HG02759 (cell line): Measurements from ENCODE around the gene SYNJ1.
"Not testable (repeated sequence)": the region's sequence is repeated elsewhere in the genome, so short reads cannot be mapped to it uniquely, and the experiment has no call there.

ENCODE experiments used
- ATAC-seq: cut with Tn5 transposase; IDR thresholded peaks from one replicate; pipeline ENCODE4 v1.9.1; 2021; ENCODE audit warnings: mild to moderate bottlenecking, moderate library complexity; ENCODE audit not compliant: unreplicated experiment

SYNJ1 gene

GRCh38 chr21:32613436-32614043, 114.3 kb downstream of the SYNJ1 start:
- no peak for ATAC-seq

GRCh38 chr21:32612999-32613337, 114.8 kb downstream of the SYNJ1 start:
- ATAC-seq, result no peak

- peak; percentile 93 for ATAC-seq
Observed at GRCh38 chr21:32612075-32612998, 115.5 kb downstream of the SYNJ1 start, which contains the start of gene CFAP298. CFAP298 (minus strand) TSS chr21:32612377; CDS start chr21:32612243, 134 bp downstream.

- peak; percentile 14 for ATAC-seq
Observed at GRCh38 chr21:32611471-32611997, 116.3 kb downstream of the SYNJ1 start.

GRCh38 chr21:32610940-32611339, 116.9 kb downstream of the SYNJ1 start:
- not testable (repeated sequence) for ATAC-seq

GRCh38 chr21:32608851-32609250, 119.0 kb downstream of the SYNJ1 start:
- no peak for ATAC-seq

DNA sequence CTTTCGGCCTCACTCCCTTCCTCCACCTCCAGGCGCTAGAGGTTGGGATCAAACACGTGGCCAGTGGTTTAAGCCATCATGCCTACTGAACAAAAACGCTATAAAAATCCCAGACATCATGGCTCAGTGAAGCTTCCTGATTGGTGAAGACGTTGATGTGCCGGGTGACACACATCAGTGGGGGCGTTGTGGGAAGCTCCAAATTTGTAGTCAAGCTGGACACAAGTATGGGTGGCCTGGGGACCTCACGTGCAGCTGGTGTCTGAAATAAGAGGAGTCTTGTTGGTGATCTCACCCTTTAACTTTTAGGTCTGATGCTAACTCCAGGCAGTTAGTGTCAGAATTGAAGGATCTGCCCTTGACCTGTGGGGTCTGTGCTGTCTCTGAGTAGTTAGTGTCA, 122.3 kb downstream of the SYNJ1 start:
- ATAC-seq, result no peak

- ATAC-seq, result no peak
Observed at GRCh38 chr21:32604464-32604863, 123.3 kb downstream of the SYNJ1 start.

GRCh38 chr21:32603131-32603530, 124.7 kb downstream of the SYNJ1 start:
- ATAC-seq, result no peak

- ATAC-seq, result no peak
Observed at GRCh38 chr21:32602099-32602498, 125.7 kb downstream of the SYNJ1 start.

GRCh38 chr21:32599526-32599925, 128.3 kb downstream of the SYNJ1 start:
- ATAC-seq, result no peak

DNA sequence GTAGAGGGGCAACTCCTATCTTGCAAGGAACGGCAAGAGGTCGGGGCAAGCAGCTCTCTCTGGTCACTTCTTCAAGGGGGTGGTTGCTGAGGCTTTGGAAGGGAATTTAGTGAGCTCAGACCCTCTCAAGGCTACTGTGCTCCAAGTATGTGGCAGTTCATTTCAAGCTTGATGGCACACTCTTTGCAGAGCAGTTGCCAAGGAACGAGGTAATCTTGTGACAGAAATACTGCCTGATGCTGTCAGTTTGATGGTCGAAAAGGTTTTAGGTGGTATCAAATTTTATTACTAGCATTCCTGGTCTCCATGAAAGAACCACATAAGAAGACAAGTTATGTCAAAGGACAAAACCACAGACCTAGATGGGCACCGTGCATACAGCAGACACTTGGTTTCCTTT, 128.7 kb downstream of the SYNJ1 start:
- ATAC-seq, result no peak

DNA sequence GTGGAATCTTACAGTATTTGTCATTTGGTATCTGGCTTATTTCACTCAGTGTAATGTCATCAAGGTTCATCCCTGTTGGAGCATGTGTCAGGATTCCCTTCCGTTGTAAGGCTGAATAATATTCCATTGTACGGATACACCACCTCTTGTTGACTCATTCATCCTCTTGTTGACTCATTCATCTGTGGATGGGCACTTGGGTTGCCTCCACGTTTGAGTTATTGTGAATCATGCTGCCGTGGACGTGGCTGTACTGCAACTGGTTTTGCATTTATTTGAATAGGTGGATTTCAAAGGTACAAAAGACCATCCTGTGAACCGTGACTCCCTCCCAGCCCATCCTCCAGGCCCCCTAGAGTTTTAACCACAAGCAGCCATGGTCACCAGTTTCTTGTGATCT, 130.6 kb downstream of the SYNJ1 start:
- ATAC-seq, result no peak

DNA sequence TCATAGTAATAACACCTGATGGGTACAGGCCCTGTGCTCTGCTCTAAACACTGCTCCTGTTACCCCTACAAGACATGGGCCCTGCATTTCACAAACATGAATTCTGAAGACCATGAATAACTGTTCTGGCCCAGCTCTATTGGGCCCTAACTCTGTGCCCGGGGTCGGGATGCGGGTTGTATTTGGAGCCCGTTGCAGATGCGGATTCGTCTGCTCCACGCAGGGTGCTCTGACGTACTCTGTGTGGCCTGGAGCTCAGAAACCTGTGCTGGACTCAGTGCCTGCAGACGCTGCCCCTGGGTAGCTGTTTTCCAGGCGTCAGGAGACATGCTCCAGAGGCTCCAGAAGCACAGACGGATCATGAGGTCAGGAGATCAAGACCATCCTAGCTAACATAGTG, 132.4 kb downstream of the SYNJ1 start:
- no peak for ATAC-seq

DNA sequence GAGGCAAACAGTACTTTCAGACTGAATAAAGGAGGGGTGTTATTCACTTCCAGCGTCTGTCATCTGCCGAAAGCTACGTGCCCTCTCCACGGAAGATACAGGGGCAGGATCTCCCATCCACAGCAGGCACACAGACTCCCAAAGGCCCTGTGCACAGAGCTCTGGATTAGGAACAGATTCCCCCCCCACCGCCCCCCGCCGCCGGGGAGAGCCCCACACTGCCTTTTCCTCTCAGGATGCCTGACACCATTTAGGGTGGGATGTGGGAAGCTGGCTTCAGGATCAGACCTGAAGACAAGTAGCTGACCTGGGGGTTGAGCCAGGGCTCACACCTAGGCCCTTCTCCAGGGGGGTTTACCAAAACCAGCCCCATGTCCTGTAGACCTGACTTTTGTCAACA, 134.1 kb downstream of the SYNJ1 start:
- ATAC-seq, result no peak

GRCh38 chr21:32592929-32593502, 134.8 kb downstream of the SYNJ1 start:
- ATAC-seq, result no peak

DNA sequence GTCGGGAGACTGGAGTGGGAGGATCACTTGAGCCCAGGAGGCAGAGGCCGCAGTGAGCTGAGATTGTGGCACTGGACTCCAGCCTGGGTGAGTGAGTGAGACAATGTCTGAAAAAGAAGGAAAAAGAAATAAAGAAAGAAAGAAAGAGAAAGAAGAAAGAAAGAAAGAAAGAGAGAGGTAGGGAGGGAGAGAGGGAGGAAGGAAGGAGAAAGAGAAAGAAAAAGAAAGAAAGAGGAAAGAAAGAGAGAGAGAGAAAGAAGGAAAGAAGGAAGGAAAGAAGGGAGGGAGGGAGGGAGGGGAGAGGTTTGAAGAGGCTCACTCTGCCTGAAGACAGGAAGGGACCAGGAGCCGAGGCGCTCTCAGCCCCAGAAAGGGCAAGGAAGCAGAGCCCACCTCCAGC, 137.7 kb downstream of the SYNJ1 start:
- ATAC-seq, result no peak

GRCh38 chr21:32587651-32588050, 140.2 kb downstream of the SYNJ1 start:
- ATAC-seq, result no peak

GRCh38 chr21:32587120-32587519, 140.7 kb downstream of the SYNJ1 start:
- ATAC-seq, result no peak

DNA sequence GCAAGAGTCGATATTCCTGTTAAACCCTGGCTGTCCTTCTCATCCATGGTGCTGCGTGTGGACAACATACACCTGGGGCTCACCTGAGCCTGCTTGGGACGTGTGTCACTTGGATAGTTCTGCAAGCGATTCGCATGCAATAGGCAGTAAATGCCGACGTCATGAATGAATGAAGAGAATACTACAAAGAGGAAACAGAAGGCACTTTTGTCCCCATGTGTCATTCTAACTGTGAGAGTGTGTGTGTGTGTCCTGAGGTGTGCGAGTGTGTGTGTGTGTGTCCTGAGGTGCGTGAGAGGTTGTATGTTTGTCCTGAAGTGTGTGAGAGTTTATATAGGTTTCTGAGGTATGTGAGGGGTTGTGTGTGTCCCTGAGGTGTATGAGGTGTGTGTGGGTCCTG, 141.8 kb downstream of the SYNJ1 start:
- no peak for ATAC-seq

DNA sequence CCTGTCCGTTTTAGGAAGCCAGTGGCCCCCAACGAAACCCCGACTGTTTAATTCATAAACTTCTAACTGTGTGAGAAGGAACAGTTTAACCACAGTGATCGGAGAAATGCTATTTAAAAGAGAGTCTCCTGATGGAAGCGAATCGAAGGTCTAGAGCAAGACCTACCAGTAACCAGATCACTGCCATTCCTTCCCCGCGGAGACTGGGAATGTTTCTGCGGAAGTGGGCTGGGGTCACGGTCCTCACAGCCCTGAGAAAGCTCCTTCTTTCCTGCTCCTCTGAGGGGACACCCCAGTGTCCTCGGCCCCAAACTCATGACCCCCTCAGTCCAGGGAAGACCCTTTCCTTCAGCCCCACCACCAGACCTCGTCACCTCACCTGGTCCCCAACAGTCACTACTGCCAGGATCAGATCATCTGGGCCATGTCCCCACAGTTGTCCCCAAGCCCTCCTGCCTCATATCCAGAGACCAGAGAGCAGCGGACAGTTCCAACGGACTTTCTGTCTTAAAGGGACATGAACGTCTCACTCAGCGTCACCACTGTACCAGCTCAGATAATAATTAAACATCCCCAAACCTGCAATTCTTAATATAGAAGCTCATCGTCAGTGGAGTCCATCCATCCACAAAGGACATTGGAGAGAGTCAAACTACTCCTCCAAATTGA, 142.6 kb downstream of the SYNJ1 start, which contains the start of gene TCP10L:
Gene TCP10L, minus strand, starts transcription at position 482 of the 669 bp plus-strand sequence. CDS start 1,219 bp downstream, outside the sequence.
- ATAC-seq, result no peak
